ENCODE data around the gene MTX2.

- TF ChIP-seq CTCF (IDR thresholded peaks at IDR 0.05) = no peak
- no peak for TF ChIP-seq POLR2A (IDR thresholded peaks at IDR 0.05)
Observed at GRCh38 chr2:176297737-176298136, 28.5 kb downstream of the MTX2 start.

Measured in body of pancreas (tissue), 4 donors.